Neutrophil (primary cell): ENCODE data around the gene IL12RB2.

Source experiments
- H3K27ac ChIP-seq: fragments of 200-600 bp; sonication (generic); 2 replicates; pipeline ENCODE4 v1.5.1; 2016; ENCODE audit warnings: mild to moderate bottlenecking, moderate library complexity
- H3K27me3 ChIP-seq: fragments of 200-600 bp; sonication (generic); 2 replicates; pipeline ENCODE4 v1.6.0; 2016; ENCODE audit warnings: mild to moderate bottlenecking
- H3K36me3 ChIP-seq: fragments of 200-600 bp; sonication (generic); 2 replicates; pipeline ENCODE4 v1.5.1; 2017
- H3K4me1 ChIP-seq, 2 experiments: fragments of 200-600 bp in 1 of 2; sonication (generic) in 1 of 2; 1 replicate in 1 of 2; 2 replicates in 1 of 2; pipeline versions ENCODE4 v1.5.1 to v1.6.1; 2013 to 2016; ENCODE audit warnings: low read depth in 1 of 2, low read length in 1 of 2, mild to moderate bottlenecking in 1 of 2, moderate library complexity in 1 of 2; ENCODE audit not compliant: control insufficient read depth in 1 of 2, insufficient read depth in 1 of 2
- H3K4me3 ChIP-seq, 2 experiments: fragments of 200-600 bp in 1 of 2; sonication (generic) in 1 of 2; 1 replicate in 1 of 2; 2 replicates in 1 of 2; pipeline ENCODE4 v1.5.1; 2013 to 2016; ENCODE audit warnings: low read depth in 1 of 2, low read length in 1 of 2, mild to moderate bottlenecking in 1 of 2, moderate library complexity in 1 of 2
- H3K9me3 ChIP-seq: fragments of 200-600 bp; sonication (generic); 2 replicates; pipeline ENCODE4 v1.5.1; 2016
- CTCF ChIP-seq: fragments of 200-600 bp; sonication (generic); IDR thresholded peaks from 2 replicates; pipeline ENCODE4 v1.5.1; 2016; ENCODE audit warnings: antibody characterized with exemption

IL12RB2 gene

DNA sequence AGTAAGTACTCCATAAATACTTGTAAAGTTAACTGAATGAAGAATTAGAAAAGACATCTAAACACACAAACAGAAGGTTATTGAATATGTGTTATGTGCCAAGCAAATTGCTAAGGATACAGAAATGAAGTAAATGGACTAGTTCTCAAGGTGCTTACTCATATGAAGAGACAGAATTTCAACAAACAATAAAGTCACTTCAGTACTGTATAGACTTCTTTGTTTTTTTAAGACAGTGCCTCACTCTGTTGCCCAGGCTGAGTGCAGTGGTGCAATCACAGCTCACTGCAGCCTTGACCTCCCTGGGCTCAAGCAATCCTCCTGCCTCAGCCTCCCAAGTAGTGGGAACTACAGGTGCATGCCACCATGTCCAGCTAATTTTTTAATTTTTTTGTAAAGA, 65.2 kb downstream of the IL12RB2 start:
- Histone ChIP-seq H3K36me3 (no peaks in the 10 kb centered on the region), H3K4me1 (no peaks in the 10 kb centered on the region)
- no peak for TF ChIP-seq CTCF

DNA sequence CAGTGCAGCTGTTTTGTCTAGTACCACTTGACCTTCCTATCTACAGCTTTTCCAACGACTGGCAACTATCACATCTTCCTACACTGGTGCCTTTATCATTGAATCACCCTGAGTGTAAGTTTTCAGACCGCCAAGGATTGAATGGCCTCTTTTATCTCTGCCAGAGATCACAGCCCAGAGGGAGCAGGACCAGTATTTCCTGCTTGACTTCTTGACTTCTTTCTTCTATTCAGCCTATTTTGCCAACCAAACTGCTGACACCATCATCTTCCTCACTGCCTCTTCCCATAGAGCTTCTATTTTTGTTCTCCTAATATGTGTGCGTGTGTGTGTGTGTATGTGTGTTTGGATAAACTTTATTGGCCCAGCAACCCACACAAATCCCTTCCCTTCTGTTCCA, 68.7 kb downstream of the IL12RB2 start:
- no peak overlapping the region for H3K4me3 ChIP-seq
- TF ChIP-seq CTCF: no peak

More for the DNA sequence above, 65.2 kb downstream of the IL12RB2 start:
- no peak overlapping the region for H3K4me3 ChIP-seq
- H3K27ac ChIP-seq: no peak overlapping the region
- H3K27me3 ChIP-seq: no peaks in the 10 kb centered on the region
- no peaks in the 10 kb centered on the region for H3K9me3 ChIP-seq

DNA sequence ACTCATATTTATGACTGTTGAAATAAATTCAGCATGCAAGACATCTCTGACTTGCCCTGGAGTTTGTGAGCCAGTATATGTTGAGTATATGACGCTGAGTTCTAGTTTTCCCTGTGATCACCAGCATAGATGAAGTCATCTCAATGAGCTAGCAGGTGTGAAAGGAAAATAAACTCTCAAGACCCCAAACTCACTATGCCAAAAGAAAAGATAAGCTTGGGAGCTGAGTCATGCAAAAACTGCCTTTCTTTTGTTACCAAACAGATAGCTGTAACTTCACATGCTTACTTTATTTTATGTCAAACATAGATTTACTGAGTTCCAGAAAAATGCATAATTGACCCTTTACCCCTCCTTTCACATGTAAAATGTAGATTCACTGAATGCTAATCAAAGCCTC, 69.6 kb downstream of the IL12RB2 start:
- no peaks in the 10 kb centered on the region for H3K36me3 ChIP-seq
- H3K4me1 ChIP-seq: no peaks in the 10 kb centered on the region
- H3K27me3 ChIP-seq: no peaks in the 10 kb centered on the region
- H3K27ac ChIP-seq: no peak overlapping the region
- no peak for TF ChIP-seq CTCF
- no peaks in the 10 kb centered on the region for H3K9me3 ChIP-seq
- H3K4me3 ChIP-seq: no peak overlapping the region

More for the DNA sequence above, 68.7 kb downstream of the IL12RB2 start:
- Histone ChIP-seq H3K27me3 (no peaks in the 10 kb centered on the region), H3K36me3 (no peaks in the 10 kb centered on the region), H3K4me1 (no peaks in the 10 kb centered on the region), H3K9me3 (no peaks in the 10 kb centered on the region), H3K27ac (no peak overlapping the region)

DNA sequence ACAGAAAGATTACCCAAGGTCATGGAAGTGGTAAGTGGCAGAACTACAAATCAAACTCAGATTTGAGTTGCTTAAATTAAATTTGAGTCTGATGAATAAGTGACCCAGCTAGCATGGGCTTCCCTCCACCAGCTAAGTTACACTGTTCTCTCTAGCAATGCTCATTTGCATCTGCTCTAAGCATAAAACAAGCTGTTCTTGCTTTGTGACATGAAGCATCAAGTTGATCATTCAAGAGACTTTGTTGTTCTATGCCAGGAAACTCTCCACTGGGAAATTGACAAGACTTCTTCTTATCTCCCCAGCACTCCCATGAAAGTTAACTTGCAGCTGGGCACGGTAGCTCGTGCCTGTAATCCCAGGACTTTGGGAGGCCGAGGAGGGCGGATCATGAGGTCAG, 73.5 kb downstream of the IL12RB2 start:
- Histone ChIP-seq H3K27ac (no peak overlapping the region), H3K9me3 (peaks cover 10% of the 10 kb centered on the region), H3K4me1 (no peaks in the 10 kb centered on the region), H3K4me3 (no peak overlapping the region), H3K27me3 (no peaks in the 10 kb centered on the region), H3K36me3 (no peaks in the 10 kb centered on the region)
- no peak for TF ChIP-seq CTCF

- peaks cover 10% of the 10 kb centered on the region for H3K9me3 ChIP-seq
- TF ChIP-seq CTCF: no peak
- no peaks in the 10 kb centered on the region for H3K27me3 ChIP-seq
- H3K27ac ChIP-seq: no peak overlapping the region
- H3K4me3 ChIP-seq: no peak overlapping the region
- no peaks in the 10 kb centered on the region for H3K4me1 ChIP-seq
- no peaks in the 10 kb centered on the region for H3K36me3 ChIP-seq
These were observed 74.6 kb downstream of the IL12RB2 start for GRCh38 chr1:67382292-67382691.
